HG03354 (cell line): Measurements from ENCODE around the gene BST2.

ENCODE experiments used
- ATAC-seq: cut with Tn5 transposase; IDR thresholded peaks from one replicate; pipeline ENCODE4 v1.9.1; 2021; ENCODE audit warnings: mild to moderate bottlenecking; ENCODE audit not compliant: unreplicated experiment, poor library complexity, severe bottlenecking

Gene BST2

GRCh38 chr19:17420475-17420924 is 15.1 kb upstream of the BST2 start:
- peak; percentile 11 for ATAC-seq

GRCh38 chr19:17419621-17420474 is 14.4 kb upstream of the BST2 start, which contains the start of gene MVB12A:
TSS of gene MVB12A (plus strand) at chr19:17420047. CDS start at chr19:17420136, 89 bp downstream.
- ATAC-seq, result peak; percentile 93

DNA sequence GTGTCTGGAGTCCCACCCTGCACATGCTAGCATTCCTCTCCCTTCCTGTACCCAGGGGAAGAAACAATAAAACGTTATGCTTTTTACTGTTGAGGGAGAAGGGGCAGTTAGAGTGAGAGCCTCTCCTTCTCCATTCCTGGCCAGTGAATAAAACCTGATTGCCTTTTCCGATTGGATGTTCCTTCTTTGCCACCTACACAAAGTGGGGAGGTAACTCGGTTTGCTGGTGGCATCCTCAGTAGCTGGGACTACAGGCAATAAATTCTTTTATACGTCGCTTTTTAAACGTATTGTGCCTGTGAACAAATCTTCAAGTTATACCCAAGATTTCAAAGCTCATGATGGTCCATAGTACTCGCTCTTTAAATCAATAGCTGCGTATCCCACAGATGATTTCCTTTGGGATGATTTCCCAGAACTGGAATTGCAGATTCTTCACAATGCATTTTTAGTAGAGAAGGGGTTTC is 13.8 kb upstream of the BST2 start:
- ATAC-seq, result no peak

- no peak for ATAC-seq
Observed at GRCh38 chr19:17418710-17419109, 13.3 kb upstream of the BST2 start.

DNA sequence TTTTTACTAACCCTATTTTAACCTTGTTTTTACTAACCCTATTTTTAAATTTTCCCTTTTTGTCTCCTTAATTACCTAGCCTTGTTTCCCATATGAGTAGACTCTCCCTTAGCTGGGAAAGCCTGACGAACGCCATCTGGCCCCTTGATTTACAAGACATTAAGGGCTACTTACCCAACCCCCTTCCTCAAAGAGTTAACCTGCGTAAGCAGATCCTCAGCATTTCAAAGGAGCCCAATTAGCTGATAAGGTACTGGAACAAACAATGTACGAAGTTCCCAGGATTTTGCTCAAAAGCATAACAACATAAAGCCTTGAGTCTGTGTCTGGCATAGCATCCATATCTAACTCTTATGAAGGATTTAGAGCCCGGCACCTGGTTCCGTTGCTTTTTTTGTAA is 9.7 kb upstream of the BST2 start:
- ATAC-seq, result no peak

DNA sequence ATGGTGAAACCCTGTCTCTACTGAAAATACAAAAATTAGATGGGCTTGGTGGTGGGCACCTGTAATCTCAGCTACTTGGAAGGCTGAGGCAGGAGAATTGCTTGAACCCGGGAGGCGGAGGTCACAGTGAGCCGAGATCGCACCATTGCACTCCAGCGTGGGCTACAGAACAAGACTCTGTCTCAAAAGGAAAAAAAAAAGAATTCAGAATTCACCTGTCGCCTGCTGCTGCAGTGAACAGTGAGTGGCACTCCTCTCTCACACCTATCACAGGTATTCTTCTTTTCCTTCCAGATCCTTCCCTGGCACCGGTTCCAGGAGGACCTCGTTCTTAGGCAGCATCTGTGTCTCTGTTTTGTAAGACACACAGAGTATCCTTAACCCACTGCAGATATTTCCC is 8.7 kb upstream of the BST2 start:
- ATAC-seq, result no peak

- no peak for ATAC-seq
Observed at GRCh38 chr19:17411801-17412200, 6.4 kb upstream of the BST2 start.

GRCh38 chr19:17409990-17410389 is 4.6 kb upstream of the BST2 start:
- no peak for ATAC-seq

DNA sequence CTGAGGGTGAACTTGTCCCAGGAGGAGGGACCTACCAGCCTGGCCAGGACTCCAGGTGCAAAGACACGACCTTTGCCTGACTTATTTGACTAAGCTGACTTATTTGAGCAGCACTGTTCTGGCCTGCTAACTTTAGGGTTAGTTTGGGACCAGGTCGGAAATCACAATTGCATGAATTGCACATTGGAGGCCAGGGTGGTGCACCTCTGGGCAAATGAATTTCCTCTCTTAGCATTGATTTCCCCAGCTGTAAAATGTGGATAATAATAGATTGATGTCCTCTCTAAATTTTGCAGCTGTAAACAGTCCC is 1.4 kb upstream of the BST2 start:
- ATAC-seq, result no peak

GRCh38 chr19:17406046-17406886 is 836 bp upstream of the BST2 start:
- ATAC-seq, result peak; percentile 17

GRCh38 chr19:17404621-17405249 is 695 bp downstream of the BST2 start:
- peak; percentile 18 for ATAC-seq

- ATAC-seq, result no peak
Observed at GRCh38 chr19:17404015-17404414, 1.4 kb downstream of the BST2 start.

GRCh38 chr19:17402982-17403855 is 2.2 kb downstream of the BST2 start:
- no peak for ATAC-seq

DNA sequence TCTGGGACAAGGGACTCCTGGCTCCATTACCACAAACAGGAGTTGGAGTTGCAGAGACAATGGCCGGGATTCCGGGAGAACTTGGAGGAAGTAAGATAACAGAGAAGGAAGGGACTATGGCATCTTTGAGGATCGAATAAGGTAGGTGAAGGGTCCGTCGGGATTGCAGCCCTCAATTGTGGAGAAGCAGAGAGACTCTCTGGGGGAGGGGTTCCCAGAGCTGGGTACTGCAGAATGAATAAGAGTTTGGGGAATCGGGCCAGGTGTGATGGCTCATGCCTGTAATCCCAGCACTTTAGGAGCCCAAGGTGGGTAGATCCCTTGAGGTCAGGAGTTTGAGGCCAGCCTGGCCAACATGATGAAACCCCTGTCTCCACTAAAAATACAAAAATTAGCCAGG is 3.8 kb downstream of the BST2 start:
- no peak for ATAC-seq

DNA sequence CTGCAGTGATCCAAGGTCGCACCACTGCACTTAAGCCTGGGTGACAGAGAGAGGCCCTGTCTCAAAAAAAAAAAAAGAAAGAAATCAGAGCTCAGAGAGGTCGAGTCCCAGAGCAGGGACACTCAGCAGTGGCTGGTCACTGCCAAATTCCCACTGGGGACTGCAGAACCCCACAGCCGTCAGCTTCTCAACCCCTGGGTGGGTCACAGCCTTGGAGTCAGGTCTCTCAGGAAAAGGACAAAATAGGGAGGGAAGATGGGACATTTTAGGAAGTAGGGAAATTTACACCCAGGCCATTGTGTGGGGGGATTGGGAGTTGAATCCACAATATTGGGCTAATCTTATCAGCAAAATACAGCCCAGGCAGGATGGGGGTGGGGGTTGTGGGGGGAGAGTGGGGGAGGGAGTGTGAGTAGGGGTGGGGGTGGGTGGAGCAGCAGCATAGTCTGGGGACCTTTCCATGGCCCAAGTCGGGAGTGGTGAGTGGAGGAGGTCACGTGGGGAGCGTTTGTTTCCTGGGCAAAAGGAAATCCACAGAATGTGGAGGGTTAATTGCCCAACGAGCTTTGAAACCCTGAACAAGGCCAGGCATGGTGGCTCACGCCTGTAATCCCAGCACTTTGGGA is 6.4 kb downstream of the BST2 start:
- no peak for ATAC-seq

- no peak for ATAC-seq
Observed at GRCh38 chr19:17394891-17395415, 10.5 kb downstream of the BST2 start.

DNA sequence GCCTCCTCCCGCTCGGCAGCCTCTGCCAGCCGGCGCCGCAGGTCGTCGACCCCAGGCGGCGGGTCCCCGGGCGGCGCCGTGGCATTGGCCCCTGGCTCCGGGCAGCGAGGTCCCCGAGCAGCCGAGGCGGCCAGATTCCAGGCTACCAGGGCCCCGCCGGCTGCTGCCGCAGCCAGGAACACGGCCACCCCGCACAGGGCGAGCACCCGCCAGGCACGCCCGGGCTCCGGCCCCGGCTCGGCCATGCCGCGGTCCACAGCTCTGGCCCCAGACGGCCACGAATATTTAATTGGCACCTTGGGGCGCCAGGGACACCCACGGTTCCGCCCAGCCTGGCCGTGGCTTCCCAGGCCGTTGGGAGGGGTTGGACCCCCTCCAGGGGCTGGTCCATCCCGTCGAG is 11.5 kb downstream of the BST2 start, which contains the start of gene CCDC194:
Gene CCDC194, minus strand, starts transcription at position 283 of the 400 bp plus-strand sequence. Its CDS starts 38 bp downstream, at position 245.
- ATAC-seq, result no peak

DNA sequence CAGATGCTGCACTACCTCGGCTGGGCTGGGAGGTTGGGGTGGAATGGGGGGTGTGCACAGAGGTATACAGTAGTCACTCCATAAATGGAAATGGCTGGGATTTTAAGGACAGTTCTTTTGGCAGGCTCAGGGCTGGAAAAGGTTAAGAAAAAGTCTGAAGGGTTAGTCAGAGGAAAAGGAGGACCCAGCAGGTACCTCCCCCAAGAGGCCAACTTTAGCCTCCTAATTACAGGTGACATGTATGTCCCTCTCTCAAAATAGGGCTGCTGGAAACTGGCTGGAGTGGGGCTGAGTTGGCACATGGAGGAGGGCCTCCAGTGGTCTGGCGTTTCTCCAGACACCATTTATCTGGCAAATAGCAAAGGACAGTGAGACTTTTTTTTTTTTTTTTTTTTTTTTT is 12.4 kb downstream of the BST2 start:
- ATAC-seq, result no peak
